ENCODE results near the gene TNFRSF12A.
A peak's percentile ranks its signal among the peaks of the same experiment; 100 is the strongest.

The TNFRSF12A gene

DNA sequence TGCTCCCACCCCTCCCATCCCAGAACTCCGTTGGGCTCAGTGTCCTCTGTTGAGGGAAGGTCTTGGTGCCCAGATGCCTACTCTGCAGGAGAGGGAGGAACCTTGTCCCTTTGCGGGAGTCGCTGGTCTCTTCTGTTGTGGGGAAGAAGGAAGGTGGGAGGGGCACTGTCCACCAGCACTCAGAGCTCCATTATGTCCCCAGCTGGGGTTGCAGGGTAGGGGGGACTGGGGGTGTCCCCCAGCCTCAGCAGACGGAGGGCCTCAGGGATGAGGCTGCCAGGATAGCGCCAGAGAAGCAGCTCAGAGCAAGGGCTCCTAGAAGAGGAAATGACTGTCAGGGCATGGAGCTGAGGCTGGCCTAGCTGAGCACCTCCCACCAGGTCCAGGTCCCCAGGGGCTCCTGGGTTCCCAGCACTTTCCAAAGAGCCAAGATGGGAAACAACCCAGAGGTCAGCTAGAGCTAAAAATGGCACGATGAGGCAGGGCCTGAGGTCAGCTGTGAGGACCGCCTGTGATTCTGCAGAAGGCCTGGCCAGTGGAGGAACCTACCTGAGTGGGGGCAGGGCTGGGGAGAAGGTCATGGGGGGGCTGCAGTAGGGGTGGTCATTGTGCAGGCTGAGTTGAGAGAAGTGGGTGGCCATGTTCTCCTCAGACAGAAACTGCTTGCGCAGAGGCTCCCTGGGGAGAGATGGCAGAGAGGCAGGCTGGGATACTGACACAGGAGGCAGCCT, 2.7 kb downstream of the TNFRSF12A start:
- H3K9me3 Mint-ChIP-seq, result no peaks in the 10 kb centered on the region
- peaks cover 2% of the 10 kb centered on the region for H3K27me3 Mint-ChIP-seq
- DNase-seq (ENCODE audit: low spot score in 2 of 2), result no peak
- peak overlapping the region; percentile 85 for H3K4me3 Mint-ChIP-seq
- peaks cover 28% of the 10 kb centered on the region for H3K4me1 Mint-ChIP-seq
- ATAC-seq (ENCODE audit: low read depth), result no peak
- peaks cover 6% of the 10 kb centered on the region for H3K36me3 Mint-ChIP-seq
- peak overlapping the region; percentile 84 for H3K27ac Mint-ChIP-seq

GRCh38 chr16:3023415-3023668, 3.2 kb downstream of the TNFRSF12A start:
- peaks cover 2% of the 10 kb centered on the region for H3K27me3 Mint-ChIP-seq
- peaks cover 31% of the 10 kb centered on the region for H3K4me1 Mint-ChIP-seq
- no peaks in the 10 kb centered on the region for H3K9me3 Mint-ChIP-seq
- DNase-seq (ENCODE audit: low spot score in 2 of 2) (peak in 1 of 2 donors; percentile 51), ATAC-seq (ENCODE audit: low read depth) (no peak)
- H3K27ac Mint-ChIP-seq, result peak overlapping the region; percentile 84
- H3K36me3 Mint-ChIP-seq, result peaks cover 6% of the 10 kb centered on the region
- H3K4me3 Mint-ChIP-seq, result peak overlapping the region; percentile 85

DNA sequence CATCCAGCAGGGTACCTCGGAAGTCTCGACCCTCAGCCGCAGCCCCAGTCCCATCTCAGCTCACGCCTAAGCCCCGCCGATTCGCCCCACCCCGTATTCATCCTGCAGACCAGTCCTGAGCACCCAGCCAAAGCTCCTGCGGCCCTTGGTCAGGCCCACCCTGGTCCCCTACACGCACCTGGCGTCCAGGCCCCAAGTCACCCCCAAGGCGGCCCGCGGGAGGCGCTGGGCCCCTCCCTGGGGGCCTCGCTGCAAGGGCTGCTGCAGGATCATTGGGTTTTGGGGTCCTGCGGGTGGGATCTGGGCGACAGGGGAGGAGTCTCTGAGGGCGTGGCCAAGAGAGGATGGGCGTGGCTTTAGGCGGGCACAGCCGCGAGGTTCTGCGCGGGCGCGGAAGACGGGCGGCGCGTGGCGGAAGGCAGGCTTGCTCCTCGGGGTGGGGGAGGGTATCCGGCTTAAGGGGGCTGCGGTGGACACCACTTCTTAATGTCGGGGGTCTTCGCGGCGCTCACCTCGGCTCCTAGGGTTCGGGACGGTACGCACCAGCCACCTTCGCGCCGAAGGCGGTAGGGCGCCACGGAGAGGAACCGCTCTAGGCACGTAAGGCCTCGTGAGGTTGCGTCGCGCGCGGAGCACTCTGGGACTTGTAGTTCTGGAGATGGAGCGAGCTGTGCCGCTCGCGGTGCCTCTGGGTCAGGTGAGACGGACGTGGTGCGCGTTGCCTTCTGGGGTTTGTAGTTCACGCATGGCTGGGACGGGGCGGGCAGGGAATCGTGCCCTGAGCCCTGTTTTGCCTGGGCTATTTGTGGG, 3.7 kb downstream of the TNFRSF12A start, which contains the start of the genes HCFC1R1 and THOC6:
HCFC1R1 (minus strand) TSS at position 274 of the 810 bp plus-strand sequence; CDS start at position 273, 1 bp downstream.
THOC6 (plus strand) TSS at position 367 of the 810 bp plus-strand sequence; CDS start at position 659, 292 bp downstream.
- Mint-ChIP-seq H3K9me3 (no peaks in the 10 kb centered on the region), H3K27ac (peak within 1 kb of the TSS; percentile 84), H3K36me3 (peaks cover 6% of the 10 kb centered on the region), H3K27me3 (peaks cover 3% of the 10 kb centered on the region), H3K4me1 (peaks cover 33% of the 10 kb centered on the region), H3K4me3 (peak within 1 kb of the TSS; percentile 85)
- DNase-seq (ENCODE audit: low spot score in 2 of 2), result peak; percentile 92 to 95
- ATAC-seq (ENCODE audit: low read depth), result peak; percentile 83

DNA sequence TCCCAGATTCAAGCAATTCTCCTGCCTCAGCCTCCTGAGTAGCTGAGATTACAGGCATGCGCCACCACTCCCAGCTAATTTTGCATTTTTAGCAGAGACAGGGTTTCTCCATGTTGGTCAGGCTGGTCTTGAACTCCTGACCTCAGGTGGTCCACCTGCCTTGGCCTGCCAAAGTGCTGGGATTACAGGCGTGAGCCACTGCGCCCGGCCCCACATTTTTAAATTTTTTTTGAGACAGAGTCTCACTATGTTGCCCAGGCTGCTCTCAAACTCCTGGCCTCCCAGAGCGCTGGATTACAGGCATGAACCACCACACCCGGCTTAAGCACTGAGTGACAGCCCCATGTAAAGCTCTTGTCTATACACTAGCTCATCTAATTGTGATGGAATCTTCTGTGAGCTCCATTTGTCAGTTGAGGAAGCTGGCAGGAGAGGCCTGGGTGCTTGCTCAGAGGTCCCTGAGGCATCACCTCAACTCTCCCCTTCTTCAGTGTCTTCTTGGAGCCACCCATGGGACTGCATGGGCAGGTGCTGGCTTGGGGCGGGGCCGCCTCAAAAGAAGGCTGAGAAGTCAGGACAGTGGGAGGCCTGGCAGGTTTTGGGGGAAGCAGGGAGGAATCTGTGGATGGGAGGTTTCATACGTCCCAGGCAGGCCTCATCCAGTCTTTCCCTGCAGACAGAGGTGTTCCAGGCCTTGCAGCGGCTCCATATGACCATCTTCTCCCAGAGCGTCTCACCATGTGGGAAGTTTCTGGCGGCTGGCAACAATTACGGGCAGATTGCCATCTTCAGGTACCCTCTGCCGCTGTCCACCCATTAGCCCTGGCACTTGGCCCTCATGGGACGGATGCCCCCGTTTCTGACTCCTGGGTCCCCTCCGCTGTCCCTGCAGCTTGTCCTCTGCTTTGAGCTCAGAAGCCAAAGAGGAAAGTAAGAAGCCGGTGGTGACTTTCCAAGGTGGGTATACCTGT, 5.1 kb downstream of the TNFRSF12A start:
- Mint-ChIP-seq H3K4me1 (peaks cover 38% of the 10 kb centered on the region), H3K4me3 (peak overlapping the region; percentile 39), H3K9me3 (no peaks in the 10 kb centered on the region), H3K27ac (no peak overlapping the region), H3K27me3 (peaks cover 11% of the 10 kb centered on the region), H3K36me3 (peaks cover 6% of the 10 kb centered on the region)
- DNase-seq (ENCODE audit: low spot score in 2 of 2) (no peak), ATAC-seq (ENCODE audit: low read depth) (no peak)

DNA sequence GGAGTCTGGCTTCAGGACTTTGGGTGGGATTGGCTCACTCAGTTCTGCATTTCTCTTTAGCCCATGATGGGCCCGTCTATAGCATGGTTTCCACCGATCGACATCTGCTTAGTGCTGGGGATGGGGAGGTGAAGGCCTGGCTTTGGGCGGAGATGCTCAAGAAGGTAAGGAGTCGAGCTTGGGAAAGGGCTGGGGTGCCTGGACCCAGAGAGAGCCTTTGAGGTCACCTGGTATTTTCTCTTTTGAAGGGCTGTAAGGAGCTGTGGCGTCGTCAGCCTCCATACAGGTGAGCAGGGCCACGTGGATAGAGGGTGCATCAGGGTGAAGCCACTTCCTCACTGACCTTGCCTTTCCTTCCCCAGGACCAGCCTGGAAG, 5.8 kb downstream of the TNFRSF12A start:
- Mint-ChIP-seq H3K4me3 (no peak overlapping the region), H3K4me1 (peaks cover 35% of the 10 kb centered on the region), H3K9me3 (no peaks in the 10 kb centered on the region), H3K36me3 (peaks cover 6% of the 10 kb centered on the region), H3K27ac (no peak overlapping the region), H3K27me3 (peaks cover 17% of the 10 kb centered on the region)
- DNase-seq (ENCODE audit: low spot score in 2 of 2) (no peak), ATAC-seq (ENCODE audit: low read depth) (no peak)

DNA sequence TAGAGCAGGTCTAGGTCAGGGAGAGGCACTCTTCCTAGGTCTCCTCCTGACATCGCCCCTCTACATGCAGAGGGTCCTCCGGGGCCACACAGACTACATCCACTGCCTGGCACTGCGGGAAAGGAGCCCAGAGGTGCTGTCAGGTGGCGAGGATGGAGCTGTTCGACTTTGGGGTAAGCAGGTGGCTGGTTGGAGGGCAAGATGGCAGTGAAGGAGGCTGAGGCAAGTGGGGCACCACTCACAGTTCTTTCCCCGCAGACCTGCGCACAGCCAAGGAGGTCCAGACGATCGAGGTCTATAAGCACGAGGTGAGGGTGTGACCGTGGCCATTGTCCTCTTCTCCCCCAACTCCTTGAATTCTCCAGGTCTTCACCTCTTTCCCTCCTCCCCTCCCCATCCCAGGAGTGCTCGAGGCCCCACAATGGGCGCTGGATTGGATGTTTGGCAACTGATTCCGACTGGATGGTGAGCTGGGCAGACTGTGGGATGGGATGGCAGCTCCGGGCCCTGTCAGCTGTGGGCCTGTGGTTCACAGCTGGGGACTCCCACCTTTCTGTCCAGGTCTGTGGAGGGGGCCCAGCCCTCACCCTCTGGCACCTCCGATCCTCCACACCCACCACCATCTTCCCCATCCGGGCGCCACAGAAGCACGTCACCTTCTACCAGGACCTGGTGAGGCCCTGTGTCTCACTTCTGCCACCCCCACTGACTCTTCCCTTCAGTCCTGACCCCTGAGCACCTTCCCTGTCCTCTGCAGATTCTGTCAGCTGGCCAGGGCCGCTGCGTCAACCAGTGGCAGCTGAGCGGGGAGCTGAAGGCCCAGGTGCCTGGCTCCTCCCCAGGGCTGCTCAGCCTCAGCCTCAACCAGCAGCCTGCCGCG, 6.7 kb downstream of the TNFRSF12A start:
- no peak overlapping the region for H3K4me3 Mint-ChIP-seq
- H3K9me3 Mint-ChIP-seq, result no peaks in the 10 kb centered on the region
- peaks cover 29% of the 10 kb centered on the region for H3K4me1 Mint-ChIP-seq
- no peak overlapping the region for H3K27ac Mint-ChIP-seq
- ATAC-seq (ENCODE audit: low read depth) (no peak), DNase-seq (ENCODE audit: low spot score in 2 of 2) (no peak)
- peaks cover 22% of the 10 kb centered on the region for H3K27me3 Mint-ChIP-seq
- peaks cover 6% of the 10 kb centered on the region for H3K36me3 Mint-ChIP-seq

GRCh38 chr16:3027489-3027795, 7.3 kb downstream of the TNFRSF12A start:
- H3K4me3 Mint-ChIP-seq, result no peak overlapping the region
- DNase-seq (ENCODE audit: low spot score in 2 of 2), result no peak
- peaks cover 28% of the 10 kb centered on the region for H3K4me1 Mint-ChIP-seq

GRCh38 chr16:3027983-3028715, 8.0 kb downstream of the TNFRSF12A start:
- Mint-ChIP-seq H3K27me3 (peaks cover 31% of the 10 kb centered on the region), H3K27ac (no peak overlapping the region), H3K4me3 (peak overlapping the region; percentile 25), H3K9me3 (no peaks in the 10 kb centered on the region), H3K4me1 (peaks cover 21% of the 10 kb centered on the region), H3K36me3 (peaks cover 6% of the 10 kb centered on the region)
- ATAC-seq (ENCODE audit: low read depth) (peak; percentile 36), DNase-seq (ENCODE audit: low spot score in 2 of 2) (peak; percentile 82 to 87)

More at GRCh38 chr16:3027489-3027795, 7.3 kb downstream of the TNFRSF12A start:
- no peak for ATAC-seq (ENCODE audit: low read depth)
- no peaks in the 10 kb centered on the region for H3K9me3 Mint-ChIP-seq
- no peak overlapping the region for H3K27ac Mint-ChIP-seq
- H3K27me3 Mint-ChIP-seq, result peaks cover 24% of the 10 kb centered on the region
- H3K36me3 Mint-ChIP-seq, result peaks cover 6% of the 10 kb centered on the region

GRCh38 chr16:3028716-3029319, 8.7 kb downstream of the TNFRSF12A start:
- ATAC-seq (ENCODE audit: low read depth) (no peak), DNase-seq (ENCODE audit: low spot score in 2 of 2) (no peak)
- Mint-ChIP-seq H3K4me3 (no peak overlapping the region), H3K27ac (no peak overlapping the region), H3K27me3 (peaks cover 36% of the 10 kb centered on the region), H3K36me3 (peaks cover 6% of the 10 kb centered on the region), H3K4me1 (peaks cover 17% of the 10 kb centered on the region), H3K9me3 (no peaks in the 10 kb centered on the region)

- Mint-ChIP-seq H3K4me1 (peaks cover 17% of the 10 kb centered on the region), H3K36me3 (peaks cover 8% of the 10 kb centered on the region), H3K27me3 (peaks cover 40% of the 10 kb centered on the region), H3K4me3 (peak overlapping the region; percentile 0), H3K27ac (peak overlapping the region; percentile 4), H3K9me3 (no peaks in the 10 kb centered on the region)
- no peak for DNase-seq (ENCODE audit: low spot score in 2 of 2)
- ATAC-seq (ENCODE audit: low read depth), result no peak
Measured at GRCh38 chr16:3029491-3030221, 9.5 kb downstream of the TNFRSF12A start.

DNA sequence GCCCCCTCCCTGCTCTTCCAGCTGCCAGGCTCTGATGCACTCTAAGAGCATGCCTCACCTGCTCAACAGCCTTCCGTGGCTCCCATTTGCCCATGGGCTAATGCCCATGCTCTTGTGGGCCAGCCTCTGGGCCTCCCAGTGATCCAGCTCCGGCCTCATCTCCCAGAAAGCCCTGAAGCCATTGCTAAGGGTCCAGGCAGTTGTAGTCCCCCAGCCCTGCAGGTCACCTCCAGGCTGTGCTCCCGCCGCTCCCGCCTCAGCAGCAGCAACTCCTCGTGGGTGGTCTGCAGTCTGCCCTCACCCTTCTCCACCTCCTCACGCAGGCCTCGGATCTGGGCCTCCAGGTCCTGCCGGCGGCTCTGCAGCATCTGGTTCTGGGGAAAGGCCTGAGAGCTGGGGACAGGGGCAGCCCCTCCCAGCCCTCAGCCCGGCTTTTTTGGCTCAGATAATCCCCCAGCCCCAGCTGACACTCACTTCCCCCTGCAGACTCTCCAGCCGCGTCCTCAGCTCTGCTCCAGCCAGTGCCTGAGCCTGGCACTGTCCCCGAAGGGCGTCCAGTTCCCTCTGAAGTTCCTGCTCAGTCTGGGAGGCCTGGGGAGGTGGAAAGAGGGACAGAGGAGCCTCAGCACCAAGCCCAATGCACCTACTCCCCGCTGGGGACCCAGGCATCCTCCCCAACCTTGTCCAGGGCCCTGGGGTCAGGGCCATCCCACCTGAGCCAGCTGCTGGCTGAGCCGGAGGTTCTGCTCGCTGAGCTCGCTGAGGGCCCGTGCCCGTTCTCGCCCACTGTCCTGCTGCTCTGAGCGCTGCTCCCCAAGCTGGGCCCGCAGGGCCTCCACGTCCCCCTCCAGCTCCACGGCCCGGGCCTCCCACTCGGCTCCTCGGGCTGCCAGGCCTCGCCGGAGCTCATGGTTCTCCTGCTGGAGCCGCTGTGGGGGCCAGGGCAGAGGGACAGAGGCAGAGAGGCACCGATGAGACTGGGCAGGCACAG, 10.3 kb downstream of the TNFRSF12A start:
- Mint-ChIP-seq H3K9me3 (no peaks in the 10 kb centered on the region), H3K4me3 (no peak overlapping the region), H3K27me3 (peaks cover 42% of the 10 kb centered on the region), H3K36me3 (peaks cover 8% of the 10 kb centered on the region), H3K27ac (peak overlapping the region; percentile 4), H3K4me1 (peaks cover 17% of the 10 kb centered on the region)
- no peak for ATAC-seq (ENCODE audit: low read depth)
- DNase-seq (ENCODE audit: low spot score in 2 of 2), result no peak

Measured in memory B cell (primary cell).